Superior temporal gyrus (tissue), 1 donor: ENCODE results near the gene CTSE.
A peak's percentile ranks its signal among the peaks of the same experiment; 100 is the strongest.

Experiments
- DNase-seq: peaks from one replicate; pipeline ENCODE4 v3.0.0-alpha.2; 2016; ENCODE audit errors: extremely low spot score

The CTSE gene

DNA sequence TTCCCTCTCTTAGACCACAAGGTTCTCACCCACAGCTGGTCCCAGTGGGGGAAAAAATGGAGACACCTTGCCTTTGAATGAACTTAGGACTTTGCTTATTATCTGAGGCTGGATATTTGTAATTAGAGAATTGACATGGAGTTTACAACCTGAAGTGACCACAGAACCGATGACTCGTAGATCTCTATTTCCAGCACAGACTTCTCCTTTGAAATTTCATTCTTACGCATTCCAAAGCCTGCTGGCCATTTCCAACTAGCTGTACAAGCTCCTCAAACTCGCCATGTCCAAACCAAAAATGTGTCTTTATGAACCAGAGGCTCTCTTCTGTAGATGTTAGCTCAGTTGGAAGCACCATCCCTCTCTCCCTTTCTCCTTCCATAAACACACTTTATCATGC, 32.5 kb downstream of the CTSE start:
- no peak for DNase-seq

GRCh38 chr1:205990226-205990625, 33.5 kb downstream of the CTSE start:
- DNase-seq: no peak

GRCh38 chr1:205989786-205990185, 33.9 kb downstream of the CTSE start:
- no peak for DNase-seq

DNA sequence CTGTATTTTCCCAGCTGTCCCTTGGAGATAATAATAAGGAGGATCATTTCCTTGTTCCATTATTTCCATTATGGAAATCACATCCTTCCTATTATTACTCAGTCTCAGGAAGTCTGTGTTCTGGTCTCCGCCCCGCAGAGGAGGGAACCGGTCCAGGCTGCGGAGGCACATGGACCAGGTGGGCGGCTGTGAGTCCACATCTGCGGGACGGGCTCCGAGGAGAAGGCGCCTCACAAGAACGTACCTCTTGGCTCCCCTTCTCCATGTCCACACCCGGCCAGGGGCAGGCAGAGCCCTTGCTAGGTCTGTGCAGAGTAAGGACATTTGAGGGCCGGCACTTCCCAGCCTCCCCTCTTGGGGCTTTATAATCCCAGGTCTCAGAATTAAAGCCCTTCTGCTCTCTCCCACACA, 35.1 kb downstream of the CTSE start:
- no peak for DNase-seq

DNA sequence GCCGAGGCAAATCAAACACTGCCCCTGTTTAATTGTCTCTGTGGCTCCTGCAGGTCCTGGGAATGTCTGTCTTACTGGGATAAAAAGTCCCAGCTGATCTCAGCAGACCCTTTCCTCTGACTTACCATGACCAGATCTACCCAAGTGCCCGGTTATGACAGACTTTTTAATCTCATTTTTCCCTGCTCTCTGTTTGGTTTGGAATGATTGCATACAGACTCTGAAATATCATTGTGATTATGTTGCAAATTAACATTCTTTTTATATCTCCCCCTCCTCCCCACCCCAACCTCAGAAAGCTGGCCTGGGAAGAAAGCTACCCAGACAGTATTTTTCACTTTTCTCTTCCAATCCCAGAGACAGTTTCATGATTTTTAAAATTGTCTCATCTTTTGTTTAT, 36.8 kb downstream of the CTSE start:
- DNase-seq: no peak

GRCh38 chr1:205986292-205986691, 37.4 kb downstream of the CTSE start:
- no peak for DNase-seq

GRCh38 chr1:205985330-205986005, 38.2 kb downstream of the CTSE start:
- no peak for DNase-seq

GRCh38 chr1:205983925-205984725, 39.6 kb downstream of the CTSE start:
- DNase-seq: peak; percentile 90

DNA sequence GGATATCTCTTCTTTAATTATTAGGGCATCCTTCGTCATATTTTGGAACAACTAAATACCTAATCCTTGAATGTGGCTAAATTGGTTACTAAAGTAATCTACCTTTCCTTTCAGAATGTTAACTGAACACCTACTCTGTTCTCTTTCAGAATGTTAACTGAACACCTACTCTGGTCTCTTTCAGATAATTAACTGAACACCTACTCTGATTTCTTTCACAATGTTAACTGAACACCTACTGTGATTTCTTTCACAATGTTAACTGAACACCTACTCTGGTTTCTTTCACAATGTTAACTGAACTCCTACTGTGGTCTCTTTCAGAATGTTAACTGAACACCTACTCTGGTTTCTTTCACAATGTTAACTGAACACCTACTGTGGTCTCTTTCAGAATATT, 42.4 kb downstream of the CTSE start:
- no peak for DNase-seq

DNA sequence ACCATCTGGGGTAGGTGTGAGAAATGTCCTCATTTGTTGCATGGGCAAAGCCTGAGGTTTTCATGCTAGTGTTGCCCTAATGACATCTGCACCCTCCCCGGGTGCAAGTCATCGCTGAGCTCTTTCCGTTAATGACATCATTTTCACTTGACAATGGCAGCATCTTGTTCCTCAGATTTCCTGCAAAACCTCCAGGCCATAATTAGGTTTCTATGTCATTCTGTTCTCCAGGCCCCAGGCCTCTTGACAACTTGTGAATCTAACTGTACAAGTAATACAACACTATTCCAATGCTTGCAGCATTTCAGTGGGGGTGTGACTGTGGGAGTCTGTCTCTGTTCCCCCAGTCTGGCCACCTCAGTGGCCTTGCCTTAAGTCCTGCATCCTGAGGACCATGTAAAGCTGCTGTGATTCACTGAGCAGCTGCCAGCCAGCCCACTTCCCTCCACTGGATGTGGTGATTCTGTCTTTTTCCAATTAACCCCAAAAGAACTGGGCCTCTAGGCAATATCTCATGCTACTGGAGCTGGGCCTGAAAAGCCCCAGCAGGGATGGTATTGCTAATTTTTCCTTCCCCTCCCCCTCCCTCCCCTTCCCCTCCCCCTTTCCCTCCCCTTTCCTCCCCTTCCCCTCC, 43.3 kb downstream of the CTSE start:
- no peak for DNase-seq

DNA sequence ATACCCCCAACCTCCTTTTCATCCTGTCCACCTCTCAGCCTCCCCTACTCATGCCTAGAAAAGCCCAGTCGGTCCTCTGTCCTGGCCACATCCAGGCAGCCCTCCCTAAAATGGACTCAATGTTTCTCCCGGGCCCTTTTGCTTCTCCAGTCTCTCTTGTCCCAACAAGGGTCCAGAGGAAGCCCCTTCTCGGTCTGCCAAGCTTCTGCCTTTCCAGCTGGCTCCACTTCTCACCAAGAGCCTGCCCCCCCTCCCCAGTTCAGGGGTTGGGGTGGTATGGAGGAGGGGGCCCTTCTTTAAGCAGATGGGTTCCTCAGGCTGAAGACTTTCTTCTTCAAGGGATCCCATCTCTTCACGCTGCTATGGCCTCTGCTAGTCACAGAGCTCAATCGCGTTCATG, 44.4 kb downstream of the CTSE start:
- DNase-seq: no peak

DNA sequence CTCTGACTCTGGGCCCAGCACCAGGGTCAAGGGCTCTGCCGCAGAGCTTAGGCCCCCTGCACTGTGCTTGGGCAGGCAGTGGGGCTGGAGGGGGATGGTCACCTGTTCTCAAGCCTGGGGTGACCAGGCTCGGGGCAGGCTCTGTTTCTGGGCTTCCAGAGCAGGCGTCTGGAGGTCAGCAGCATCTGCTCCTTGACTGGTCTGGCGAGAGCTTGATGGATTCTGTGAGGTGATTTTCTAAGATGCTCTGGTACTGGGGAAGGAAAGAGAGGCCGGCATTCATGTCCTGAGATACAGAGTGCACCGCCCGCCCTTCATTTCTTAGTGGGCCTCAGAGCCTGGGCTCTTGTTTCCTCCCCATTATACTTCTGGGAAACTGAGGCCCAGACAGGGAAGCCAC, 45.0 kb downstream of the CTSE start:
- no peak for DNase-seq

GRCh38 chr1:205977402-205978014, 46.2 kb downstream of the CTSE start:
- peak; percentile 95 for DNase-seq

DNA sequence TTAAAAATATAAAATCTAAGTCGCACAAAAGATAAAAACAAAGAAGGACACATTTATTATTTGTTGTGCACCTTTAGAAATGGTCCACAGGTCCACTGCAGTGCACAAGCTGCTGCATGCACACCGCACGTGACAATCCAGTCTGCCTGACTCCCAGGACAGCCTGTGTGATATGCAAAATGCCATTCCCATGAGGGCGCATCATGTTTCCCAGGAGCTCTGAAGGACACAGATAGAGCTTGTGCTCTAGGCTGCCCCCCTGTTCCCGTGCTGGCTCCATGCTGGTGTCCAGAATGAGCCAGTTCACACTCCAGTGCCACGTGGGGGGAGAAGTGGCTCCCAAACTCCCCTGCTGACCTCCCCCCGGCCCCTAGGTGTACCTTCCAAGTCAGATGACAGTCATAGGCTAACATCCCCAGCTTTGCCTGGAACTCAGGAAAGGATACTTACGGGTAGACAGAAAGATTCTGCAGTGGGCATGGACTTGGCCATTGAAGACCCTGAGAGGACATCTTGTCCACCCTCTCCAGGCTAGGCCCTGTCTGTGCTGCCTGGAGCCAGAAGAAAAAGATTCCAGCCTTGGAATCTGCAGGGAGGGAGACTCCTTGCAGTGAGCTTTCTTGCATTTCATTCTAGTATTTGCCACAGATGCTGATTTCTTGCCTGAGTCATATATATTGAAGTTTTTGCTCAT, 46.8 kb downstream of the CTSE start:
- peak; percentile 66 for DNase-seq

DNA sequence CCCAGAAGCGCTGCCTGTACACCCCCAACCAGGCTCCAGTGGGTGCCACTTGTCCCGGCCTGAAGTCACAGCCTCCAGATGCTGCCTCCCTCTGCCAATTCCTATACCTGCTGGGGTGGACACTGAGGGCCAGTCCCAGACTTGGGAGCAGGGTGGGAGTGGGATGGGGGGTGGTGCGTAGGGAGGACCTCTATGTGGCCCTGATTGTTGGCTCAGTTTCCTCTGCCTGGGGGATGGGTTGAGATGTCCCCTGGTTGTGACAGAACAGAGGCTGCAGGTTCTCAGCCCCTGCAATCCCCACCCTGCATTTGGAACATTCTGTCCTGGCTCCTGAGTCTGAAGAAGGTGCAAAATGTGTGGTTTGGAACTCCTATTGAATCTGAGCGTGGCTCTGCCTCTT, 47.7 kb downstream of the CTSE start:
- no peak for DNase-seq

GRCh38 chr1:205975387-205975998, 48.2 kb downstream of the CTSE start:
- no peak for DNase-seq

GRCh38 chr1:205974712-205975111, 49.0 kb downstream of the CTSE start:
- no peak for DNase-seq

- no peak for DNase-seq
These were observed 50.1 kb downstream of the CTSE start for GRCh38 chr1:205973377-205974232.

GRCh38 chr1:205972491-205973168, 51.1 kb downstream of the CTSE start:
- no peak for DNase-seq

GRCh38 chr1:205972081-205972480, 51.6 kb downstream of the CTSE start:
- no peak for DNase-seq
